Endodermal cell (in vitro differentiated cells): ENCODE data around the gene PRADC1. TPM values are rescaled to one million over a fixed set of nuclear protein-coding genes. Genes with fewer than 3 reads are reported as not detected.

ENCODE experiments used
- DNase-seq: peaks from one replicate; pipeline ENCODE4 v3.0.0-alpha.2; 2017
- H3K27ac ChIP-seq: 2 replicates; pipeline ENCODE4 v1.5.1; 2013; ENCODE audit warnings: mild to moderate bottlenecking, low read depth, low read length, moderate library complexity
- H3K27me3 ChIP-seq: 2 replicates; pipeline ENCODE4 v1.6.1; 2013; ENCODE audit warnings: mild to moderate bottlenecking, low read length, moderate library complexity; ENCODE audit not compliant: insufficient read depth, control insufficient read depth, poor library complexity, severe bottlenecking
- H3K36me3 ChIP-seq: 2 replicates; pipeline ENCODE4 v1.7.0; 2013; ENCODE audit warnings: mild to moderate bottlenecking, low read length, moderate library complexity; ENCODE audit not compliant: control insufficient read depth, insufficient read depth
- H3K4me1 ChIP-seq: one replicate; pipeline ENCODE4 v1.7.0; 2013; ENCODE audit warnings: low read length; ENCODE audit not compliant: control insufficient read depth, insufficient read depth
- H3K4me3 ChIP-seq: 2 replicates; pipeline ENCODE4 v1.5.1; 2013; ENCODE audit warnings: mild to moderate bottlenecking, low read length, moderate library complexity
- H3K9ac ChIP-seq: 2 replicates; pipeline ENCODE4 v1.6.1; 2013; ENCODE audit warnings: mild to moderate bottlenecking, low read length, moderate library complexity; ENCODE audit not compliant: poor library complexity, severe bottlenecking; ENCODE audit errors: extremely low read depth
- H3K9me3 ChIP-seq: 2 replicates; pipeline ENCODE4 v1.6.1; 2013; ENCODE audit warnings: mild to moderate bottlenecking, low read length, moderate library complexity; ENCODE audit not compliant: control insufficient read depth
- H3K27ac Mint-ChIP-seq: 2 replicates; pipeline ENCODE4 v1.8.0; 2020; ENCODE audit warnings: mixed read lengths
- H3K27me3 Mint-ChIP-seq: 2 replicates; pipeline ENCODE4 v1.8.0; 2021; ENCODE audit warnings: mild to moderate bottlenecking, mixed read lengths; ENCODE audit not compliant: insufficient read depth
- H3K36me3 Mint-ChIP-seq: 2 replicates; pipeline ENCODE4 v1.8.0; 2020; ENCODE audit warnings: low read depth, mixed read lengths
- H3K4me1 Mint-ChIP-seq: 2 replicates; pipeline ENCODE4 v1.8.0; 2020; ENCODE audit warnings: mixed read lengths
- H3K4me3 Mint-ChIP-seq: 2 replicates; pipeline ENCODE4 v1.8.0; 2020; ENCODE audit warnings: mild to moderate bottlenecking, moderate library complexity, mixed read lengths
- H3K9me3 Mint-ChIP-seq: 2 replicates; pipeline ENCODE4 v1.8.0; 2020; ENCODE audit warnings: mild to moderate bottlenecking, mixed read lengths
- CTCF ChIP-seq: fragments of 200-600 bp; sonication (generic); conservative IDR thresholded peaks from 2 replicates; pipeline ENCODE4 v1.5.0; 2021; ENCODE audit warnings: antibody characterized with exemption, mild to moderate bottlenecking
- WGBS, 2 experiments: methylation state at CpG; one replicate each; pipeline versions ENCODE4 v1.1.5 to v1.1.7; 2013; ENCODE audit warnings: missing lambda C conversion rate in 2 of 2, mixed read lengths in 1 of 2; ENCODE audit not compliant: insufficient coverage in 1 of 2, insufficient read length in 1 of 2; 5-methylcytosine and 5-hydroxymethylcytosine counted together
- total RNA-seq, 2 donors: library from RNA; stranded (reverse); fragmentation: NEBNext Ultra II Directional in 1 of 2; extraction: Animal tissue kit (Norgen Biotek cat#: 25700) in 1 of 2; gene quantifications; 2 replicates in 1 of 2; 3 replicates in 1 of 2; pipeline ENCODE4 v1.2.1, GENCODE V29; 2021

The PRADC1 gene
- total RNA-seq, 2 donors from 2014 or later, result 8.8 to 10.2 TPM

GRCh38 chr2:73212098-73212447 lies 21.0 kb downstream of the PRADC1 start:
- Mint-ChIP-seq H3K4me1 (peaks cover 13% of the 10 kb centered on the region), H3K27ac (no peak overlapping the region), H3K4me3 (no peak overlapping the region), H3K27me3 (peaks cover 17% of the 10 kb centered on the region), H3K9me3 (no peaks in the 10 kb centered on the region), H3K36me3 (no peaks in the 10 kb centered on the region)
- H3K4me3 ChIP-seq, result no peak overlapping the region
- WGBS, 2 experiments, result 84 to 85% methylated on average over 6 to 7 of the region's 7 CpGs
- H3K9ac ChIP-seq, result no peak overlapping the region
- H3K36me3 ChIP-seq, result no peaks in the 10 kb centered on the region
- TF ChIP-seq CTCF, result no peak
- H3K27me3 ChIP-seq, result peaks cover 9% of the 10 kb centered on the region
- H3K27ac ChIP-seq, result no peak overlapping the region
- H3K9me3 ChIP-seq, result no peaks in the 10 kb centered on the region
- no peaks in the 10 kb centered on the region for H3K4me1 ChIP-seq
- DNase-seq, result no peak

- Mint-ChIP-seq H3K9me3 (no peaks in the 10 kb centered on the region), H3K27ac (no peak overlapping the region), H3K4me1 (peaks cover 13% of the 10 kb centered on the region), H3K4me3 (no peak overlapping the region), H3K36me3 (no peaks in the 10 kb centered on the region), H3K27me3 (peaks cover 26% of the 10 kb centered on the region)
- no peak overlapping the region for H3K4me3 ChIP-seq
- TF ChIP-seq CTCF, result no peak
- H3K9me3 ChIP-seq, result no peaks in the 10 kb centered on the region
- H3K27me3 ChIP-seq, result peaks cover 18% of the 10 kb centered on the region
- H3K36me3 ChIP-seq, result no peaks in the 10 kb centered on the region
- 91 to 95% methylated on average over 5 to 6 of the region's 6 CpGs for WGBS, 2 experiments
- no peak for DNase-seq
- no peaks in the 10 kb centered on the region for H3K4me1 ChIP-seq
- no peak overlapping the region for H3K9ac ChIP-seq
- no peak overlapping the region for H3K27ac ChIP-seq
These were observed 22.3 kb downstream of the PRADC1 start for GRCh38 chr2:73210696-73211095.

- no peaks in the 10 kb centered on the region for H3K4me1 ChIP-seq
- peaks cover 25% of the 10 kb centered on the region for H3K27me3 ChIP-seq
- H3K36me3 ChIP-seq, result no peaks in the 10 kb centered on the region
- Mint-ChIP-seq H3K27ac (no peak overlapping the region), H3K36me3 (no peaks in the 10 kb centered on the region), H3K4me3 (no peak overlapping the region), H3K27me3 (peaks cover 33% of the 10 kb centered on the region), H3K9me3 (no peaks in the 10 kb centered on the region), H3K4me1 (peaks cover 8% of the 10 kb centered on the region)
- no peak overlapping the region for H3K27ac ChIP-seq
- H3K9ac ChIP-seq, result no peak overlapping the region
- TF ChIP-seq CTCF, result no peak
- WGBS, 2 experiments, result 84 to 86% methylated on average over 3 to 4 of the region's 4 CpGs
- DNase-seq, result no peak
- no peaks in the 10 kb centered on the region for H3K9me3 ChIP-seq
- H3K4me3 ChIP-seq, result no peak overlapping the region
These were observed 23.0 kb downstream of the PRADC1 start for GRCh38 chr2:73210019-73210418.
